GM12878 (cell line): ENCODE data around the gene CHST15. TPM values are rescaled to one million over a fixed set of nuclear protein-coding genes. Genes with fewer than 3 reads are reported as not detected.

Source experiments
- ATF2 ChIP-seq: IDR thresholded peaks from 2 replicates; pipeline ENCODE4 v1.6.1; 2012; ENCODE audit warnings: low read length, inconsistent platforms
- BRCA1 ChIP-seq: IDR thresholded peaks from 2 replicates; pipeline ENCODE4 v1.6.1; 2011; ENCODE audit warnings: low read depth, low read length, improper control_type of control experiment
- NR2F1 ChIP-seq: fragments of 450-650 bp; conservative IDR thresholded peaks from 2 replicates; pipeline ENCODE4 v1.6.1; 2017; ENCODE audit warnings: mild to moderate bottlenecking
- PAX5 ChIP-seq: IDR thresholded peaks from 2 replicates; pipeline ENCODE4 v1.6.1; 2011; ENCODE audit warnings: low read depth, low read length, borderline replicate concordance
- SP1 ChIP-seq: IDR thresholded peaks from one replicate; pipeline ENCODE4 v1.6.1; 2011; ENCODE audit warnings: low read depth, low read length
- ZBTB40 ChIP-seq: fragments of 450-650 bp; IDR thresholded peaks from 2 replicates; pipeline ENCODE4 v1.6.1; 2016; ENCODE audit warnings: mild to moderate bottlenecking, moderate library complexity, borderline replicate concordance
- ZZZ3 ChIP-seq: IDR thresholded peaks from 2 replicates; pipeline ENCODE4 v1.6.1; 2011; ENCODE audit warnings: low read depth; ENCODE audit not compliant: control insufficient read depth, insufficient read length
- polyA plus RNA-seq, 11 experiments: library from polyadenylated mRNA; depleted of rRNA in 4 of 11; unstranded in 6 of 11; stranded (reverse) in 5 of 11; fragments of >200 nt; fragmentation: Nextera tagmentation in 4 of 11; fragmentation: Illumina TruSeq in 1 of 11; extraction: Ambion mirVana in 4 of 11; extraction: Trizol in 1 of 11; gene quantifications; 1 replicate in 1 of 11; 2 replicates in 10 of 11; pipeline versions ENCODE4 v1.2.1 to v1.2.3, GENCODE V29; 2011 to 2016; ENCODE audit warnings: inconsistent platforms in 2 of 11, missing spikeins in 2 of 11, low read depth in 1 of 11
- total RNA-seq, 4 experiments: library from RNA; depleted of rRNA in 3 of 4; stranded (reverse); fragments of >200 nt in 3 of 4; fragmentation: Illumina TruSeq in 1 of 4; extraction: Trizol in 1 of 4; gene quantifications; 2 replicates each; pipeline versions ENCODE4 v1.2.1 to v1.2.3, GENCODE V29; 2013 to 2021

The CHST15 gene
- total and polyA plus RNA-seq, 10 of the 15 experiments (the other 5 are each of a cell fraction or from before 2014, with no cell fraction given), result 0.02 to 0.53 (median 0.05) TPM; not detected in 1

- TF ChIP-seq ATF2 (no peak), PAX5 (no peak), SP1 (no peak), ZBTB40 (no peak), BRCA1 (no peak), ZZZ3 (no peak), NR2F1 (no peak)
Observed at GRCh38 chr10:124087672-124088634, 5.4 kb downstream of the CHST15 start (continued).
